K562 (cell line): ENCODE measurements around the gene ECI1. TPM values are rescaled to one million over a fixed set of nuclear protein-coding genes. Genes with fewer than 3 reads are reported as not detected.

Experiments
- AFF1 ChIP-seq, 2 experiments: fragments of 450-650 bp; IDR thresholded peaks; 2 replicates each; pipeline ENCODE4 v1.6.1; 2018; ENCODE audit warnings: mild to moderate bottlenecking in 2 of 2, low read depth in 1 of 2; ENCODE audit not compliant: partially characterized antibody in 2 of 2
- ARHGAP35 ChIP-seq: fragments of 450-650 bp; IDR thresholded peaks from 2 replicates; pipeline ENCODE4 v1.6.1; 2018; ENCODE audit not compliant: partially characterized antibody
- FOXK2 ChIP-seq, 2 experiments: fragments of 450-650 bp; IDR thresholded peaks in 1 of 2; conservative IDR thresholded peaks in 1 of 2; 2 replicates each; pipeline ENCODE4 v1.6.1; 2016; ENCODE audit warnings: low read depth in 2 of 2, mild to moderate bottlenecking in 1 of 2
- KAT2B ChIP-seq: IDR thresholded peaks from one replicate; pipeline ENCODE4 v1.6.1; 2012; ENCODE audit warnings: low read depth, mild to moderate bottlenecking, control low read depth, inconsistent platforms, low read length, moderate library complexity
- KLF16 ChIP-seq: IDR thresholded peaks from 2 replicates; pipeline ENCODE4 v1.6.1; 2016; ENCODE audit warnings: antibody characterized with exemption
- NR2C2 ChIP-seq, 2 experiments: fragments of 200-800 bp in 1 of 2; sonication (Bioruptor generic) in 1 of 2; sonication (generic) in 1 of 2; formaldehyde crosslinking in 1 of 2; IDR thresholded peaks; 2 replicates each; pipeline versions ENCODE4 v1.6.1 to v1.8.0; 2016 to 2022; ENCODE audit warnings: mild to moderate bottlenecking in 1 of 2, missing compliant biosample characterization in 1 of 2, missing genetic modification characterization in 1 of 2, missing genetic modification reagents in 1 of 2
- RNF2 ChIP-seq: sonication (generic); IDR thresholded peaks from 2 replicates; pipeline ENCODE4 v1.6.1; 2016
- SIN3A ChIP-seq, 2 experiments: fragments of 150-350 bp in 1 of 2; IDR thresholded peaks; 2 replicates each; pipeline ENCODE4 v1.6.1; 2011 to 2016; ENCODE audit warnings: borderline replicate concordance in 2 of 2, low read depth in 2 of 2, low read length in 2 of 2, mild to moderate bottlenecking in 2 of 2, moderate library complexity in 2 of 2; ENCODE audit not compliant: control insufficient read depth in 1 of 2
- THAP7 ChIP-seq: fragments of 250-450 bp; sonication (Bioruptor Pico); IDR thresholded peaks from 2 replicates; pipeline ENCODE4 v1.5.0; 2021
- TRIM24 ChIP-seq, 2 experiments: fragments of 450-650 bp; IDR thresholded peaks; 2 replicates each; pipeline ENCODE4 v1.6.1; 2016
- YY1 ChIP-seq, 3 experiments: IDR thresholded peaks; 2 replicates each; pipeline ENCODE4 v1.6.1; 2011; ENCODE audit warnings: low read length in 2 of 3, mild to moderate bottlenecking in 2 of 3, moderate library complexity in 2 of 3, borderline replicate concordance in 1 of 3, control low read depth in 1 of 3, low read depth in 1 of 3; ENCODE audit not compliant: insufficient read depth in 3 of 3, insufficient replicate concordance in 2 of 3, control insufficient read depth in 1 of 3, insufficient read length in 1 of 3; ENCODE audit errors: extremely low read depth in 1 of 3
- ZBTB1 ChIP-seq: sonication (generic); formaldehyde crosslinking; IDR thresholded peaks from 2 replicates; pipeline ENCODE4 v1.8.1; 2023; ENCODE audit warnings: missing genetic modification reagents, low read depth, mild to moderate bottlenecking, borderline replicate concordance
- ZBTB7A ChIP-seq: IDR thresholded peaks from 2 replicates; pipeline ENCODE4 v1.6.1; 2011; ENCODE audit warnings: low read depth, mild to moderate bottlenecking, low read length, moderate library complexity, borderline replicate concordance; ENCODE audit not compliant: control insufficient read depth
- ZEB2 ChIP-seq: fragments of 450-650 bp; IDR thresholded peaks from 2 replicates; pipeline ENCODE4 v1.6.1; 2016
- ZNF24 ChIP-seq: fragments of 450-650 bp; IDR thresholded peaks from 2 replicates; pipeline ENCODE4 v1.6.1; 2016
- ZNF282 ChIP-seq: sonication (generic); formaldehyde crosslinking; IDR thresholded peaks from 2 replicates; pipeline ENCODE4 v1.8.1; 2023; ENCODE audit warnings: missing genetic modification reagents
- ZSCAN29 ChIP-seq: fragments of 450-650 bp; IDR thresholded peaks from 2 replicates; pipeline ENCODE4 v1.6.1; 2017
- polyA plus RNA-seq, 8 experiments: library from polyadenylated mRNA; depleted of rRNA in 4 of 8; stranded (reverse) in 5 of 8; unstranded in 3 of 8; fragments of >200 nt; fragmentation: Nextera tagmentation in 2 of 8; fragmentation: Illumina TruSeq in 1 of 8; extraction: Ambion mirVana in 2 of 8; extraction: Trizol in 1 of 8; gene quantifications; 2 replicates each; pipeline versions ENCODE4 v1.2.1 to v1.2.3, GENCODE V29; 2011 to 2014; ENCODE audit warnings: inconsistent platforms in 1 of 8, missing spikeins in 1 of 8
- total RNA-seq, 7 experiments: library from RNA; depleted of rRNA in 6 of 7; stranded (reverse); fragments of >200 nt in 6 of 7; fragmentation: Illumina TruSeq in 2 of 7; extraction: Trizol in 2 of 7; gene quantifications; 2 replicates each; pipeline versions ENCODE4 v1.2.1 to v1.2.3, GENCODE V29; 2011 to 2021; ENCODE audit warnings: low replicate concordance in 1 of 7

ECI1 gene
- total and polyA plus RNA-seq, 9 of the 15 experiments (the other 6 are each of a cell fraction or from before 2014, with no cell fraction given) = 4.7 to 189 (median 54.0) TPM

GRCh38 chr16:2210386-2211365, 40.7 kb downstream of the ECI1 start, which contains the start of gene BRICD5 (continued):
- TF ChIP-seq NR2C2 (CRISPR knock-in tag; IDR thresholded peaks at IDR 0.05) (no peak), NR2C2 (tag; IDR thresholded peaks at IDR 0.05) (0 out of 2 replicates have a peak, but pooled peaks have one; percentile 10), FOXK2 (conservative IDR thresholded peaks at IDR 0.05 in 1 of 2, IDR thresholded peaks at IDR 0.05 in 1 of 2; ENCODE audit: low read depth in 2 of 2) (no peak), ZBTB1 (CRISPR knock-in tag) (no peak), ZNF24 (no peak), ARHGAP35 (no peak), THAP7 (CRISPR knock-in tag) (no peak), RNF2 (peak; percentile 30; the same call in 1 of the 2 replicates), TRIM24 (IDR thresholded peaks at IDR 0.05) (peak in 1 of 2 experiments; percentile 21; a peak in 1 of 4 replicates), ZBTB7A (peak; percentile 76; the same call in 1 of the 2 replicates), SIN3A (IDR thresholded peaks at IDR 0.05; ENCODE audit: borderline replicate concordance in 2 of 2, control insufficient read depth in 1 of 2, low read depth in 2 of 2, low read length in 2 of 2) (no peak; a peak in 1 of 4 replicates), ZEB2 (no peak), AFF1 (IDR thresholded peaks at IDR 0.05; ENCODE audit: low read depth in 1 of 2, partially characterized antibody in 2 of 2) (no peak), YY1 (IDR thresholded peaks at IDR 0.05; ENCODE audit: borderline replicate concordance in 1 of 3, control insufficient read depth in 1 of 3, extremely low read depth in 1 of 3, insufficient read depth in 3 of 3, insufficient read length in 1 of 3, insufficient replicate concordance in 2 of 3, low read depth in 1 of 3, low read length in 2 of 3) (no peak), KLF16 (no peak), ZNF282 (CRISPR knock-in tag) (no peak), ZSCAN29 (no peak), KAT2B (no peak)
